H1 (cell line): ENCODE results near the gene ZNF808. TPM values are rescaled to one million over a fixed set of nuclear protein-coding genes. Genes with fewer than 3 reads are reported as not detected.

ENCODE experiments used
- CTCF ChIA-PET: fragments of 300-600 bp; sonication (Branson Sonifier 250); formaldehyde crosslinking; loops from one replicate; lab custom pipeline; 2021; ENCODE audit not compliant: partially characterized antibody; lab: Charles Lee
- POLR2A ChIA-PET: fragments of 300-600 bp; sonication (Branson Sonifier 250); formaldehyde crosslinking; loops from one replicate; lab custom pipeline; 2021; ENCODE audit warnings: inconsistent platforms; ENCODE audit not compliant: partially characterized antibody; lab: Charles Lee
- DNase-seq, 2 experiments: peaks; one replicate each; pipeline versions ENCODE4 v3.0.0 to v3.0.0-alpha.2; 2010 to 2022; ENCODE audit warnings: low spot score in 2 of 2, low read depth in 1 of 2, mixed read lengths in 1 of 2
- FAIRE-seq: peaks from 2 replicates; lab custom pipeline; 2011; peaks lifted over from hg19 to GRCh38; lab: Jason Lieb, UNC
- H2AFZ ChIP-seq: 2 replicates; pipeline ENCODE4 v1.8.1; 2012; ENCODE audit warnings: low read length, inconsistent platforms
- H2AK5ac ChIP-seq: 2 replicates; pipeline ENCODE4 v1.6.1; 2013; ENCODE audit warnings: low read depth, low read length
- H2BK120ac ChIP-seq: replicated peaks from 2 replicates; pipeline ENCODE3; 2013; ENCODE audit warnings: low read depth, low read length, inconsistent platforms
- H2BK12ac ChIP-seq: 2 replicates; pipeline ENCODE4 v1.6.1; 2013; ENCODE audit warnings: low read depth, low read length
- H2BK15ac ChIP-seq: 2 replicates; pipeline ENCODE4 v1.6.1; 2013; ENCODE audit warnings: low read length
- H2BK20ac ChIP-seq: 2 replicates; pipeline ENCODE4 v1.6.1; 2013; ENCODE audit warnings: low read length
- H2BK5ac ChIP-seq: 2 replicates; pipeline ENCODE4 v1.6.1; 2013; ENCODE audit warnings: low read depth, low read length
- H3K14ac ChIP-seq: 2 replicates; pipeline ENCODE4 v1.6.1; 2013; ENCODE audit warnings: inconsistent platforms; ENCODE audit not compliant: insufficient read length
- H3K18ac ChIP-seq: 2 replicates; pipeline ENCODE4 v1.6.1; 2013; ENCODE audit warnings: low read length; ENCODE audit errors: extremely low read depth
- H3K23ac ChIP-seq: 2 replicates; pipeline ENCODE4 v1.6.1; 2013; ENCODE audit warnings: inconsistent platforms; ENCODE audit not compliant: insufficient read length
- H3K23me2 ChIP-seq: 2 replicates; pipeline ENCODE4 v1.6.1; 2013; ENCODE audit warnings: low read depth, low read length
- H3K27ac ChIP-seq: 2 replicates; pipeline ENCODE4 v1.6.1; 2011; ENCODE audit warnings: low read depth, low read length, inconsistent platforms
- H3K27me3 ChIP-seq, 4 experiments: replicated peaks in 1 of 4; 1 replicate in 1 of 4; 2 replicates in 3 of 4; pipeline versions ENCODE4 v1.6.1 to v1.8.1; 2011 to 2013; ENCODE audit warnings: low read length in 3 of 4, mild to moderate bottlenecking in 3 of 4, inconsistent platforms in 2 of 4, mixed read lengths in 2 of 4, moderate library complexity in 1 of 4; ENCODE audit not compliant: control insufficient read depth in 3 of 4, insufficient read depth in 3 of 4; ENCODE audit errors: extremely low read depth in 1 of 4
- H3K36me3 ChIP-seq, 4 experiments: 2 replicates each; pipeline versions ENCODE4 v1.6.1 to v1.8.1; 2011 to 2013; ENCODE audit warnings: mild to moderate bottlenecking in 4 of 4, low read length in 3 of 4, moderate library complexity in 2 of 4, control low read depth in 1 of 4, inconsistent platforms in 1 of 4; ENCODE audit not compliant: insufficient read depth in 4 of 4, control insufficient read depth in 2 of 4
- H3K4ac ChIP-seq: replicated peaks from 2 replicates; pipeline ENCODE3; 2013; ENCODE audit warnings: low read length, low read depth, mixed read lengths, inconsistent platforms; ENCODE audit not compliant: insufficient read length
- H3K4me1 ChIP-seq, 4 experiments: replicated peaks in 1 of 4; 1 replicate in 1 of 4; 2 replicates in 3 of 4; pipeline versions ENCODE4 v1.6.1 to v1.8.1; 2011 to 2013; ENCODE audit warnings: low read length in 3 of 4, inconsistent platforms in 2 of 4, mixed read lengths in 1 of 4; ENCODE audit not compliant: insufficient read depth in 4 of 4, control insufficient read depth in 3 of 4
- H3K4me2 ChIP-seq, 2 experiments: 2 replicates each; pipeline versions ENCODE4 v1.6.1 to v1.8.1; 2011 to 2013; ENCODE audit warnings: low read depth in 2 of 2, low read length in 2 of 2, control low read depth in 1 of 2, inconsistent platforms in 1 of 2, mild to moderate bottlenecking in 1 of 2; ENCODE audit not compliant: insufficient read depth in 1 of 2
- H3K4me3 ChIP-seq, 4 experiments: fragments of 200-600, 300-600 bp in 1 of 4; sonication (generic), shearing (Covaris generic), sonication (Bioruptor Twin) in 1 of 4; 2 replicates each; pipeline versions ENCODE4 v1.5.1 to v1.8.1; 2011 to 2016; ENCODE audit warnings: low read length in 4 of 4, low read depth in 3 of 4, control low read depth in 2 of 4, inconsistent platforms in 2 of 4, mild to moderate bottlenecking in 2 of 4, mixed read lengths in 1 of 4, moderate library complexity in 1 of 4; ENCODE audit not compliant: insufficient read depth in 2 of 4; ENCODE audit errors: extremely low read depth in 1 of 4
- H3K56ac ChIP-seq: replicated peaks from 2 replicates; pipeline ENCODE3; 2013; ENCODE audit warnings: low read depth, mild to moderate bottlenecking, mixed read lengths, low read length, inconsistent platforms; ENCODE audit not compliant: insufficient read length
- H3K79me1 ChIP-seq: 2 replicates; pipeline ENCODE4 v1.6.1; 2013; ENCODE audit warnings: low read depth, low read length, control low read depth
- H3K79me2 ChIP-seq, 2 experiments: 2 replicates each; pipeline versions ENCODE4 v1.6.1 to v1.8.1; 2012 to 2013; ENCODE audit warnings: low read length in 2 of 2, mild to moderate bottlenecking in 2 of 2, inconsistent platforms in 1 of 2; ENCODE audit not compliant: insufficient read depth in 2 of 2, control insufficient read depth in 1 of 2
- H3K9ac ChIP-seq, 4 experiments: replicated peaks in 1 of 4; 1 replicate in 1 of 4; 2 replicates in 3 of 4; pipeline versions ENCODE4 v1.6.1 to v1.8.1; 2011 to 2013; ENCODE audit warnings: low read depth in 3 of 4, low read length in 3 of 4, control low read depth in 2 of 4, mild to moderate bottlenecking in 2 of 4, moderate library complexity in 2 of 4, inconsistent platforms in 1 of 4; ENCODE audit errors: extremely low read depth in 1 of 4
- H3K9me3 ChIP-seq, 2 experiments: 2 replicates each; pipeline versions ENCODE4 v1.6.1 to v1.8.1; 2012 to 2013; ENCODE audit warnings: mild to moderate bottlenecking in 2 of 2, moderate library complexity in 2 of 2, control low read depth in 1 of 2, inconsistent platforms in 1 of 2, low read depth in 1 of 2, low read length in 1 of 2, mixed read lengths in 1 of 2; ENCODE audit not compliant: insufficient read depth in 2 of 2
- H4K20me1 ChIP-seq, 2 experiments: replicated peaks in 1 of 2; 2 replicates each; pipeline versions ENCODE3 to v1.8.1; 2011 to 2013; ENCODE audit warnings: inconsistent platforms in 2 of 2, low read length in 2 of 2, mild to moderate bottlenecking in 1 of 2; ENCODE audit not compliant: insufficient read depth in 2 of 2, control insufficient read depth in 1 of 2
- H4K5ac ChIP-seq: 2 replicates; pipeline ENCODE4 v1.6.1; 2013; ENCODE audit warnings: low read length, low read depth, mixed read lengths, inconsistent platforms; ENCODE audit not compliant: insufficient read length
- H4K8ac ChIP-seq: 2 replicates; pipeline ENCODE4 v1.8.0; 2013; ENCODE audit warnings: mild to moderate bottlenecking, moderate library complexity, low read length, inconsistent platforms; ENCODE audit not compliant: insufficient read depth; ENCODE audit errors: extremely low read depth
- H4K91ac ChIP-seq: replicated peaks from 2 replicates; pipeline ENCODE3; 2013; ENCODE audit warnings: low read length, mixed read lengths, inconsistent platforms; ENCODE audit not compliant: insufficient read length
- ATF3 ChIP-seq: IDR thresholded peaks from 2 replicates; pipeline ENCODE4 v1.6.1; 2011; ENCODE audit warnings: low read depth, mild to moderate bottlenecking, low read length; ENCODE audit not compliant: insufficient read depth
- BCL11A ChIP-seq, 2 experiments: IDR thresholded peaks; one replicate each; pipeline ENCODE4 v1.6.1; 2011; ENCODE audit warnings: low read depth in 2 of 2, low read length in 2 of 2, mild to moderate bottlenecking in 2 of 2
- EP300 ChIP-seq, 2 experiments: IDR thresholded peaks; 1 replicate in 1 of 2; 2 replicates in 1 of 2; pipeline ENCODE4 v1.6.1; 2011 to 2012; ENCODE audit warnings: low read depth in 2 of 2, low read length in 2 of 2, mild to moderate bottlenecking in 2 of 2, borderline replicate concordance in 1 of 2, inconsistent platforms in 1 of 2, moderate library complexity in 1 of 2
- FOSL1 ChIP-seq: IDR thresholded peaks from 2 replicates; pipeline ENCODE4 v1.6.1; 2011; ENCODE audit warnings: mild to moderate bottlenecking, low read depth, low read length, moderate library complexity; ENCODE audit not compliant: insufficient read depth
- GABPA ChIP-seq: IDR thresholded peaks from 2 replicates; pipeline ENCODE4 v1.6.1; 2011; ENCODE audit warnings: mild to moderate bottlenecking, low read length, moderate library complexity, borderline replicate concordance; ENCODE audit not compliant: insufficient read depth
- GTF2F1 ChIP-seq: IDR thresholded peaks from 2 replicates; pipeline ENCODE4 v1.6.1; 2012; ENCODE audit warnings: low read depth, low read length, improper control_type of control experiment, borderline replicate concordance
- JUND ChIP-seq: IDR thresholded peaks from 2 replicates; pipeline ENCODE4 v1.6.1; 2011; ENCODE audit warnings: mild to moderate bottlenecking, improper control_type of control experiment, low read length
- KDM5A ChIP-seq: fragments of 200-600 bp; IDR thresholded peaks from 2 replicates; pipeline ENCODE4 v1.7.1; 2012; ENCODE audit warnings: mild to moderate bottlenecking, low read length, inconsistent platforms, mixed read lengths
- RAD21 ChIP-seq, 2 experiments: IDR thresholded peaks in 1 of 2; conservative IDR thresholded peaks in 1 of 2; 2 replicates each; pipeline ENCODE4 v1.6.1; 2011; ENCODE audit warnings: low read depth in 2 of 2, low read length in 2 of 2, improper control_type of control experiment in 1 of 2, inconsistent platforms in 1 of 2, mild to moderate bottlenecking in 1 of 2, moderate library complexity in 1 of 2
- RFX5 ChIP-seq: IDR thresholded peaks from 2 replicates; pipeline ENCODE4 v1.6.1; 2011; ENCODE audit warnings: low read depth, low read length, improper control_type of control experiment, borderline replicate concordance
- SIRT6 ChIP-seq: IDR thresholded peaks from one replicate; pipeline ENCODE4 v1.7.1; 2012; ENCODE audit warnings: low read length, inconsistent platforms
- WGBS, 2 experiments: shearing (Covaris generic) in 1 of 2; methylation state at CpG; one replicate each; pipeline versions ENCODE4 v1.1.6 to v1.1.7; 2013 to 2015; ENCODE audit warnings: low lambda C conversion rate in 2 of 2, mixed read lengths in 2 of 2, inconsistent platforms in 1 of 2, low coverage in 1 of 2, missing lambda C conversion rate in 1 of 2; ENCODE audit not compliant: insufficient replicate concordance in 2 of 2, insufficient coverage in 1 of 2, insufficient read length in 1 of 2; ENCODE audit errors: extremely low coverage in 1 of 2, missing lambda C conversion rate in 1 of 2; 5-methylcytosine and 5-hydroxymethylcytosine counted together
- polyA plus RNA-seq, 7 experiments: library from polyadenylated mRNA; depleted of rRNA in 3 of 7; stranded (reverse) in 5 of 7; unstranded in 2 of 7; fragments of >200 nt in 5 of 7; fragments of 200-250 nt in 2 of 7; gene quantifications; 1 replicate in 5 of 7; 2 replicates in 1 of 7; 4 replicates in 1 of 7; pipeline versions ENCODE4 v1.2.1 to v1.2.3, GENCODE V29; 2011 to 2013; ENCODE audit warnings: missing spikeins in 2 of 7, mixed read lengths in 2 of 7
- total RNA-seq: library from RNA; stranded (reverse); fragmentation: NEBNext Ultra II Directional; extraction: Animal tissue kit (Norgen Biotek cat#: 25700); gene quantifications from 2 replicates; pipeline ENCODE4 v1.2.1, GENCODE V29; 2021
- TF ChIP-seq, protein P1 (sequence below): IDR thresholded peaks from 2 replicates; pipeline ENCODE4 v1.6.1; 2012; ENCODE audit warnings: inconsistent platforms

ZNF808 gene
- total and polyA plus RNA-seq, 2 of the 8 experiments (the other 6 are each of a cell fraction or from before 2014, with no cell fraction given) = 3.9 to 25.9 TPM

DNA sequence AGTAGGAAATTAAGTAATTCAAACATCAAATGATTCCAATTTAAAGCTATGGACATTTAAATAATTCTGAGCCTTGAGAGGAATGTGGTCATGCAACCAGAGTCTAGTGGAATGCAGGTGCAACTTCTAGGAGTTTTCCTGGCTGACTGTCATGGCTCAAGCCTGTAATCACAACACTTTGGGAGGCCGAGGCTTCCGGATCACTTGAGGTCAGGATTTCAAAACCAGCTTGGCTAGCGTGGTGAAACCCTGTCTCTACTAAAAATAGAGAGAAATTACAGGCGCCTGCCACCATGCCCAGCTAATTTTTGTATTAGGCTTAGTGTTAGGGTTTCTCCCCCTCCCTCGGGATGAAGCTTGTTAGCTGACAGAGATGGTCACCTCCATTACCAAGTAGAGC is 6.4 kb downstream of the ZNF808 start:
- WGBS, 2 experiments = 82% methylated on average over 5 of the region's 5 CpGs; no CpG with 5 or more reads in 1 of the 2 experiments
- Histone ChIP-seq H2AK5ac (no peak overlapping the region), H3K56ac (no peak overlapping the region), H3K79me2 (peaks cover 0 to 8% of the 10 kb centered on the region in 2 experiments; a peak in 2 of 4 replicates), H3K4me3 (no peak overlapping the region), H4K20me1 (peaks cover 0 to 3% of the 10 kb centered on the region in 2 experiments), H4K8ac (no peak overlapping the region), H2BK20ac (no peak overlapping the region), H2BK120ac (no peak overlapping the region), H2BK5ac (no peak overlapping the region), H2BK12ac (no peak overlapping the region), H3K4me1 (peaks cover 0 to 2% (median 0%) of the 10 kb centered on the region in 4 experiments; a peak in 1 of 7 replicates), H3K4ac (no peak overlapping the region), H3K14ac (no peak overlapping the region), H2BK15ac (no peak overlapping the region), H2AFZ (no peak overlapping the region), H3K4me2 (no peak overlapping the region), H4K5ac (no peak overlapping the region), H3K27me3 (no peaks in the 10 kb centered on the region; a peak in 1 of 7 replicates), H3K27ac (no peak overlapping the region), H3K9ac (no peak overlapping the region), H3K36me3 (no peaks in the 10 kb centered on the region), H4K91ac (no peak overlapping the region), H3K9me3 (no peaks in the 10 kb centered on the region), H3K23me2 (peaks cover 8% of the 10 kb centered on the region), H3K23ac (no peak overlapping the region), H3K18ac (no peak overlapping the region), H3K79me1 (no peaks in the 10 kb centered on the region)
- CTCF ChIA-PET = no interaction called here
- POLR2A ChIA-PET = interaction anchor here (0.8 kb wide), 1 partner anchor 169 kb away, joined by 3 read pairs; no protein-coding TSS in a partner anchor
- no peak for FAIRE-seq
- no peak for DNase-seq
- TF ChIP-seq SIRT6 (no peak), RFX5 (no peak), RAD21 (IDR thresholded peaks at IDR 0.05 in 1 of 2, conservative IDR thresholded peaks at IDR 0.05 in 1 of 2; ENCODE audit: low read depth in 2 of 2, low read length in 2 of 2) (no peak), ATF3 (no peak), KDM5A (no peak), JUND (no peak), EP300 (IDR thresholded peaks at IDR 0.05; ENCODE audit: borderline replicate concordance in 1 of 2, low read depth in 2 of 2, low read length in 2 of 2) (no peak), BCL11A (IDR thresholded peaks at IDR 0.05; ENCODE audit: low read depth in 2 of 2, low read length in 2 of 2) (no peak), GTF2F1 (no peak), GABPA (no peak), FOSL1 (no peak)
- TF ChIP-seq, protein P1, sequence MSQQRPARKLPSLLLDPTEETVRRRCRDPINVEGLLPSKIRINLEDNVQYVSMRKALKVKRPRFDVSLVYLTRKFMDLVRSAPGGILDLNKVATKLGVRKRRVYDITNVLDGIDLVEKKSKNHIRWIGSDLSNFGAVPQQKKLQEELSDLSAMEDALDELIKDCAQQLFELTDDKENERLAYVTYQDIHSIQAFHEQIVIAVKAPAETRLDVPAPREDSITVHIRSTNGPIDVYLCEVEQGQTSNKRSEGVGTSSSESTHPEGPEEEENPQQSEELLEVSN = no peak
